ENCODE results near the gene SLC1A2.

Gene SLC1A2

DNA sequence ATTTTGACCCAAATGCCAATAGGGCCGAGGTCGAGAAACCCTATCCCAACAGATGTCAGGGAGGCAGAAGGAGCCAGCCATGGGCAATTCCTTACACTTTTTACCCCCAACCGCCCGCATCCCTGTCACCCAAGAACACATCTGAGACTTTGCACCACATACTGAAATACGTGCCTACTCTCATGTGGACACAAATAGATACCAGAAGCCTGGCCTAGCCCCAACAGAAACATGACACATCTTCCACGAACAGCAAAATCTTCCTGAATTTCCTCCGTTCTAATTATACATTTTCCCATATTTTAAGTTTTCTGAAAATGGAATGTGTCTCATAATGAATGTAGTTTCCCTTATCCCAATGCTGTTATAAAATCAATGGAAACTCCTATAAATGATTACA lies 64.7 kb downstream of the SLC1A2 start:
- Histone ChIP-seq H3K4me2 (no peak overlapping the region), H3K27me3 (no peaks in the 10 kb centered on the region), H3K9me3 (no peaks in the 10 kb centered on the region), H3K9ac (no peak overlapping the region), H4K20me1 (no peaks in the 10 kb centered on the region), H3K36me3 (no peaks in the 10 kb centered on the region), H3K27ac (no peak overlapping the region), H3K4me3 (no peak overlapping the region), H3K4me1 (no peaks in the 10 kb centered on the region)
- no peak for TF ChIP-seq Cebpa-rat (IDR thresholded peaks at IDR 0.05)

DNA sequence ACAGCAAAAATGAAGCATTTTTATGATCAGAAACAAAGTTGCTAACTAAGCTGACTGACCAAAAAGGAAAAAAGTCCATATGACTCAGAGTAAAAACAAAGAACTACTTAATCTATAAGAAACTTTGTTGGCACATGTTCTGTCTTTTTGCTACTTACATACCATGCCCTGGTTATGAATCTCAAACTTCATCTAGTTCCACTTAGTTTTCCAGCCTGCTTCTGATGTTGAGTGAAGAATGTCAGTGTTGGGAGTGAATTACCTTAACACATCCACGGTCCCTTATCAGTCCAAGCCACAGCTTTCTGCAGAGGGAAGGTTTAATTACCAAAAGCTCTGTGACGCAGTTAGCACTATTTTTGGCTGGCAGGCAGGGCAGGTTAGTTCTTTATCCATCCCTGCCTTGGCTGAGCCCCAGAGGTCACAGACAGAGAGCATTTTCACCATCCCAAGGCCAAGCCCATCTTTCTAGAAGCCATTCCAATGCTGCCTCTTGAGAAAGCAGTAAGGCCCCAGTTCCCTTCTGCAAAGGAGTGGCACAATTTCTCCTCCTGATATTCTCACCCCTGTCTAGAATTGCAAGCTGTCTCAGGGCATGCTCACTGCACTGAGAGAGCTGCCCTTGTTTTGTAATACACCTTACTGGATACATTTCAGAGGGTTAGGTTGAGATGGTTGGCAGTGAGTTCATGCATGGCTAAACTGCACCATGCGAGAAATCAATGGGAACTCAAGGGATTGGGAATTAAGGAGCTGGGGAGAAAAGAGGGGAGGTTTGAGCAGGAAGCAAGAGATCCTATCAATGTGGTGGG lies 67.1 kb downstream of the SLC1A2 start:
- H3K4me3 ChIP-seq: no peak overlapping the region
- no peaks in the 10 kb centered on the region for H4K20me1 ChIP-seq
- H3K36me3 ChIP-seq: no peaks in the 10 kb centered on the region
- H3K27me3 ChIP-seq: no peaks in the 10 kb centered on the region
- H3K27ac ChIP-seq: no peak overlapping the region
- no peak overlapping the region for H3K9ac ChIP-seq
- no peak overlapping the region for H3K4me2 ChIP-seq
- TF ChIP-seq Cebpa-rat (IDR thresholded peaks at IDR 0.05): no peak
- H3K4me1 ChIP-seq: no peaks in the 10 kb centered on the region
- H3K9me3 ChIP-seq: no peaks in the 10 kb centered on the region

DNA sequence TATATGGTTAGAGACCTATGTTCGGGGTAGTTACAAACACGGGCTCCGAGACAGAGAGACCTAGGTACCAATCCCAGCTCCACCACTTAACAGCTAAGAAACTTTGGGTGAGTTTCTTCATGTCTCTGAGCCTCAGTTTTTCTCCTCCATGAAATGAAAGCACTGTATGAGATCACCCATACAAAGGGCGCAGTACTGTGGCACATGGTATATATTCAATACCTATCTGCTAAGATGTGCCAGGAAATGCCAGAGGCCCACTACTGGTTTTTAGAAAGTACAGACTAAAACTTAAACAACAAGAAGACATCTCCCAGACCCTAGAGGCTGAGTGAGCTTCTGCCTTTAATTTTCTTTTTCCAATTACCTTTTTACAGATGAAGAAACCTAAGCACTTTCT lies 69.5 kb downstream of the SLC1A2 start:
- Histone ChIP-seq H3K4me1 (no peaks in the 10 kb centered on the region), H3K27ac (no peak overlapping the region), H3K4me3 (no peak overlapping the region), H3K9me3 (no peaks in the 10 kb centered on the region), H3K4me2 (no peak overlapping the region), H3K36me3 (no peaks in the 10 kb centered on the region), H3K9ac (no peak overlapping the region), H4K20me1 (no peaks in the 10 kb centered on the region), H3K27me3 (no peaks in the 10 kb centered on the region)
- no peak for TF ChIP-seq Cebpa-rat (IDR thresholded peaks at IDR 0.05)

DNA sequence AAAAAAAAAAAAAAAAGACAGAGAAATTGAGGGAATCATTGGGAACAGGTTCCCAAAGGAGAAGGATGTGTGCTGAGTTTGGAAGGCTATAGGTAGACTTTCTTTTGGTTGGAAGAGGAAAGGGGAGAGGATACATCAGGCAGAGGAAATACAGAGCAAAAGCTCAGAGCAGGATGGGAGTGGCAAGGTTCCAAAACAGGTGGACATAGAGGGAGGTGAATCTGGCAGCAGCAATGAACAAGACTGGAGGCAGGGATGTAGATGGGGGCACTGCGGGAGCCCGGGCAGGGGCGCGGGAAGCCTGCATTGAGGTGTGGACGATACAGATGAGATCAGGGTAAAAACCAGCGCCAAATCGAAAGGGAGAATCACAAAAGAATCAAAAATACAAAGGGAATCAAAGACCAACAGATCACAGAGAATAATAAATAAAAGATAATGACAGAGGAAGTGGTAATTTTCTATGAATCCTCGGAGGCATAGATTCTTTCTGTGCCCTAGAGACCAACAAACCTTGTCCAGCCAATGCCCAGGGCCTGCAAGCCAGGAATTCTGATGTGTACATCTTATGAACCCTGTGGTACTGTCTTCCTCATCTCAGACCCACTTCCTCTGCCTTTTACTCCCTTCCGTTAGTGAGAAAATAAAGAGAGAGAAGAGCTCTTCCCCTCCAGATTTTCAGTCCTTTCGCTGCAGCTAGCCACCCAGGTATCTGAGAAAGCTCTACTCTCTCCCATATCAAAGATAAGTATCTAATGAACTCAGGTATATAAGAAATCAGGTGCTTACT lies 70.3 kb downstream of the SLC1A2 start:
- no peak overlapping the region for H3K27ac ChIP-seq
- no peaks in the 10 kb centered on the region for H3K4me1 ChIP-seq
- H3K27me3 ChIP-seq: no peaks in the 10 kb centered on the region
- H3K4me3 ChIP-seq: no peak overlapping the region
- no peak overlapping the region for H3K4me2 ChIP-seq
- H3K9ac ChIP-seq: no peak overlapping the region
- H4K20me1 ChIP-seq: no peaks in the 10 kb centered on the region
- no peaks in the 10 kb centered on the region for H3K9me3 ChIP-seq
- no peaks in the 10 kb centered on the region for H3K36me3 ChIP-seq
- no peak for TF ChIP-seq Cebpa-rat (IDR thresholded peaks at IDR 0.05)

DNA sequence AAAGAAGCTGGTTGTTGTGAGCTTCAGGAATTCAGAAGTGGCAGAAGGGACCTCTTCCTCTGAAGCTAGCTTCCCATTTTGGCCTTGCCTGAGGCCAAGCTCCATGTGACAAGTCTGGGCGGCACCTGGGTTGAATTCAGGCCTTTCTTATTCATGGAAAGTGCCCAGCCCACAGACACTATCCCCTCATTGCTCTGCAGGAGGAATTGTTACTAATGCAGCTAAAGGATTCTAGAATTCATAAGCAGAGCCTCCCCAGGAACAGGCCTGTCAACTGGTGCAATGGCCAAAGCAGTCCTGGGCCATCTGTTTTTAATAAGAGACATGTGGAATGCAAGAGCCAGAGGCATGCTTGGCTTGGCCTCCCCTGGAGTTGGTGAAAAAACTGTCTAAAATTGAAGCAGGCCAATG lies 71.4 kb downstream of the SLC1A2 start:
- H3K27ac ChIP-seq: no peak overlapping the region

DNA sequence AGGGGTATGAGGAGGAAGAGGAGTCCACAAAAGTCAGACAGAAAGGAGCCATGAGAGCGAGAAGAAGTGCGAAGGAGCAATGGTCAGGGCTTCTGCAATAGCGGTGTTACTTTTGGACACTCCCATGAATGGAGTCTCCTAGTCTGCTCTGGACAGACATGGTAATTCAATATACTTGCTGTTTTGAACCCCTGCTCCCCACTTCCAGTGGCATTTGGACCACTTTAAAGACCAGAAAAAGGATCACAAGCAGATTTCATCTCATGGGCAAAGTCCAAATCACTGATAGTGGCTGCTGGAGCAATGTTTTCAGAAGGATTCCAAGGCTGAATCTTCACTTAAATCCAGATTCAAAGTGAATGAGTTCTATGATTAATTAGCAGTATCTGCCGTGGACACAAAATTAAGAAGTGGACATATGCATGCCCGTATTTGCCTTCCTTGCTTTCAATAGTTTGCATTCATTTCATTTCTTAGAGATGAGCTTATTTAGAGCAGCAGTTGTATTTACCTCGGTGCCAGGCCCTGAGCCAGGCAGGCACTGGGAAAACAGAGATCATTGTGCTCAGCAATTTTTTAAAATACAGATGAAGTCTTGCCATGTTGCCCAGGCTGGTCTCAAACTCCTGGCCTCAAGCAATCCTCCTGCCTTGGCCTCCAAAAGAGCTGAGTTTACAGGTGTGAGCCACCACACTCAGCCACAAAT lies 72.0 kb downstream of the SLC1A2 start:
- Histone ChIP-seq H3K27me3 (no peaks in the 10 kb centered on the region), H3K4me1 (no peaks in the 10 kb centered on the region), H3K4me3 (no peak overlapping the region)

More for the DNA sequence above, 71.4 kb downstream of the SLC1A2 start:
- H4K20me1 ChIP-seq: no peaks in the 10 kb centered on the region
- H3K36me3 ChIP-seq: no peaks in the 10 kb centered on the region
- TF ChIP-seq Cebpa-rat (IDR thresholded peaks at IDR 0.05): no peak
- no peaks in the 10 kb centered on the region for H3K27me3 ChIP-seq
- H3K4me3 ChIP-seq: no peak overlapping the region
- no peaks in the 10 kb centered on the region for H3K4me1 ChIP-seq
- H3K9ac ChIP-seq: no peak overlapping the region
- no peaks in the 10 kb centered on the region for H3K9me3 ChIP-seq
- H3K4me2 ChIP-seq: no peak overlapping the region

DNA sequence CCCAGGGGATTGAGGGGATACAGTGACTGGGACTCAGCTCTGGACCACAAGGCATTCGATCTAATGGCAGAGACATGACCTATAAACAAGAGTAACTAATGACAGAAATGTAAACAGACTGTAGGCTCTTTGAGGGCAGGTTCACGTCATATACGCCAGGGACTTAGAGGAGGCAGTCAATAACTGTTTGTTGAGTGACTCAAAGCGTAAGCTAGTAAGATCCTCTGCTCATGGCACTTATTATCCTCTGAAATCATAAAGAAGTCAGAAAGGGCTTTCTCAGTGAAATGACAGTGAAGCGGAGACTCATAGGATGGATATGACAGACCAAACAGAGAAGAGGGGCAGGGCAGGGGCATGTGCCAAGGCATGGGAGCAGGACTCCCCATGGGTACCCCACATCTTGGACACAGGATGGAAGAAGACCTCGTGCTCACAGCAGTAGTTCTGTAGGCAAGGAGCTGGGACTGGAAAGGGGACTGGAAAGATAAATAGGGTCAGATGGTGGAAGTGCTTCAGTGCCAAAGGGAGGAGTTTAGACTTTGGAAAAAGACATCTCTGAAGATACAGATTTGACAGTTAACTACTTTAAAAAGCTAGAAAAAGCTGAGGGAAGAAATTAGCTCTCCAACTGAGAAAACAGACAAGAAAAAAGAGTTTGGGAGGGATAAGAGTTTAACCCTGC lies 72.7 kb downstream of the SLC1A2 start:
- TF ChIP-seq Cebpa-rat (IDR thresholded peaks at IDR 0.05): no peak
- no peaks in the 10 kb centered on the region for H3K27me3 ChIP-seq
- H4K20me1 ChIP-seq: no peaks in the 10 kb centered on the region
- no peaks in the 10 kb centered on the region for H3K36me3 ChIP-seq
- H3K9me3 ChIP-seq: no peaks in the 10 kb centered on the region
- H3K4me2 ChIP-seq: no peak overlapping the region
- H3K27ac ChIP-seq: no peak overlapping the region
- H3K4me1 ChIP-seq: no peaks in the 10 kb centered on the region
- no peak overlapping the region for H3K9ac ChIP-seq
- no peak overlapping the region for H3K4me3 ChIP-seq

More for the DNA sequence above, 72.0 kb downstream of the SLC1A2 start:
- no peak overlapping the region for H3K4me2 ChIP-seq
- H3K36me3 ChIP-seq: no peaks in the 10 kb centered on the region
- no peak overlapping the region for H3K9ac ChIP-seq
- TF ChIP-seq Cebpa-rat (IDR thresholded peaks at IDR 0.05): no peak
- no peak overlapping the region for H3K27ac ChIP-seq
- H4K20me1 ChIP-seq: no peaks in the 10 kb centered on the region
- no peaks in the 10 kb centered on the region for H3K9me3 ChIP-seq

DNA sequence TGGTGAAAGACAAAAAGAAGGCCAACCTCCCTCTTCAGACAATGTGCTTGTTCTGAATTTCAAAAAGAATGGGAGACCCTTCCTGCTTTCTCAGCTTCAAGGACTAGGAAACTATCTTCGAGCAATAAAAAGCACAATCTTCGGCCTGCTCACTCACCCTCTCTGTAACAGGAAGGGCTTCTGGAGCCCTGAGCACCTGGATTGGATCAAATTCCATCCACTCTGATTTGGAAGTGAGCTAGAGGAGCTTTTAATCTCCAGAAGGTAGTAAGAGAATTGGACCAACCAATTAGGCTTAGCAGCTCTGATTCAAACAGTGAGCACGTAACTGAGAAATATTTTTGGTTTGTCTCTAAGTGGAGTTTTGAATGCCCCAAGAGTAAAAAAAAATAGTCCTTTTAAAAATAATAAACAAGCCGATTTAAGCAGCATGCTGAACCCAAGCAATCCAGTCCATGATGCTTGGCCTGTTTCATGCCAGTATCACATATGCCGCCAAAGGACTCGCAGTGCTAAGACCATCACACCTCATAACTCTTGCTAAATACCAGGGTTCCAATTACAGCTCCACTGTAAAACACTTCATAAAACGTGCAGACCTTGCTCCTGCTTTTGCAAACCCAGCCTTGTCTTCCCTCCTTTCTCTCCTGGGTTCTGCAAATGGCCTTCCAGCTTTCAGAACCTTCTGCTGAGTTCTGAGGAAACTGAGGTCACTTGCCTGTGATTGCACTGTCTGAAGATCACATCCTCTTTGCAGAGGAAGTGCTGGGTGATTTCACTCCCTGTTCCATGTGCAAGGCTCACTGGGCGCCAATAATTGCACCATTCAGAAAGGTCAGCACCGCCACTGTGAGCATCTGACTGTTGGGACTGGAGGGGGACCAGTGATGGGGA lies 74.4 kb downstream of the SLC1A2 start:
- Histone ChIP-seq H3K4me3 (no peak overlapping the region), H3K9me3 (no peaks in the 10 kb centered on the region), H3K9ac (no peak overlapping the region), H3K4me2 (no peak overlapping the region), H3K27ac (no peak overlapping the region), H3K4me1 (no peaks in the 10 kb centered on the region), H3K27me3 (no peaks in the 10 kb centered on the region), H4K20me1 (no peaks in the 10 kb centered on the region), H3K36me3 (no peaks in the 10 kb centered on the region)
- no peak for TF ChIP-seq Cebpa-rat (IDR thresholded peaks at IDR 0.05)

Data from BLaER1 (cell line).